NB4 (cell line): Measurements from ENCODE around the gene ZCCHC2.

Source experiments
- DNase-seq: peaks from one replicate; pipeline ENCODE4 v3.0.0; 2010; ENCODE audit warnings: low read depth
- H3K4me3 ChIP-seq: one replicate; pipeline ENCODE4 v1.5.1; 2011; ENCODE audit warnings: mild to moderate bottlenecking, low read depth, low read length, moderate library complexity
- MAX ChIP-seq: IDR thresholded peaks from 2 replicates; pipeline ENCODE4 v1.6.1; 2011; ENCODE audit warnings: low read depth, low read length
- MYC ChIP-seq: IDR thresholded peaks from 2 replicates; pipeline ENCODE4 v1.6.1; 2011; ENCODE audit warnings: low read depth, low read length
- POLR2A ChIP-seq: IDR thresholded peaks from 2 replicates; pipeline ENCODE4 v1.6.1; 2011; ENCODE audit warnings: mild to moderate bottlenecking; ENCODE audit not compliant: insufficient read length; ENCODE audit errors: extremely low read depth
- TF ChIP-seq, protein P1 (sequence below): IDR thresholded peaks from one replicate; pipeline ENCODE4 v1.5.1; 2012; ENCODE audit warnings: low read depth, low read length

Gene ZCCHC2

DNA sequence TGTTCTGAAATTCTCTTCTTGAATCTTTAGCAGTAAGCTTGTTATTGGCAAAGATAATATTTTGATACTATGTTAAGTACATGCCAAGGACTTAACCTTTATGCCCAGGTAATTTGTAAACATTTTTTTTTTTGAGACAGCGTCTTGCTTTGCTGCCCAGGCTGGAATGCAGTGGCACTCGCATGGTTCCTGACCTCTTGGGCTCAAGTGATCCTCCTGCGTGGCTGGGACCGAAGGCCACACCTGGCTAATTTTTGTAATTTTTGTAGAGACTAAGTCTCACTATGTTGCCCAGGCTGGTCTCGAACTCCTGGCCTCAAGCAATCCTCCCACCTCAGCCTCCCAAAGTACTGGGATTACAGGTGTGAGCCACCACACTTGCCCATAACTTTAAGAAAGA is 35.7 kb upstream of the ZCCHC2 start:
- no peak for DNase-seq
- H3K4me3 ChIP-seq = no peak overlapping the region
- no peak for TF ChIP-seq MAX
- TF ChIP-seq MYC = no peak
- no peak for TF ChIP-seq POLR2A
- TF ChIP-seq, protein P1, sequence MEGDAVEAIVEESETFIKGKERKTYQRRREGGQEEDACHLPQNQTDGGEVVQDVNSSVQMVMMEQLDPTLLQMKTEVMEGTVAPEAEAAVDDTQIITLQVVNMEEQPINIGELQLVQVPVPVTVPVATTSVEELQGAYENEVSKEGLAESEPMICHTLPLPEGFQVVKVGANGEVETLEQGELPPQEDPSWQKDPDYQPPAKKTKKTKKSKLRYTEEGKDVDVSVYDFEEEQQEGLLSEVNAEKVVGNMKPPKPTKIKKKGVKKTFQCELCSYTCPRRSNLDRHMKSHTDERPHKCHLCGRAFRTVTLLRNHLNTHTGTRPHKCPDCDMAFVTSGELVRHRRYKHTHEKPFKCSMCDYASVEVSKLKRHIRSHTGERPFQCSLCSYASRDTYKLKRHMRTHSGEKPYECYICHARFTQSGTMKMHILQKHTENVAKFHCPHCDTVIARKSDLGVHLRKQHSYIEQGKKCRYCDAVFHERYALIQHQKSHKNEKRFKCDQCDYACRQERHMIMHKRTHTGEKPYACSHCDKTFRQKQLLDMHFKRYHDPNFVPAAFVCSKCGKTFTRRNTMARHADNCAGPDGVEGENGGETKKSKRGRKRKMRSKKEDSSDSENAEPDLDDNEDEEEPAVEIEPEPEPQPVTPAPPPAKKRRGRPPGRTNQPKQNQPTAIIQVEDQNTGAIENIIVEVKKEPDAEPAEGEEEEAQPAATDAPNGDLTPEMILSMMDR = no peak

GRCh38 chr18:62490967-62491695 is 31.7 kb upstream of the ZCCHC2 start:
- no peak for TF ChIP-seq MYC
- no peak for TF ChIP-seq MAX
- TF ChIP-seq POLR2A = no peak
- DNase-seq = no peak
- no peak overlapping the region for H3K4me3 ChIP-seq

- TF ChIP-seq MYC = no peak
- no peak for TF ChIP-seq MAX
- TF ChIP-seq, protein P1 = no peak
- no peak for TF ChIP-seq POLR2A
- no peak for DNase-seq
- no peak overlapping the region for H3K4me3 ChIP-seq
These were observed 29.6 kb upstream of the ZCCHC2 start for GRCh38 chr18:62493033-62493862.

DNA sequence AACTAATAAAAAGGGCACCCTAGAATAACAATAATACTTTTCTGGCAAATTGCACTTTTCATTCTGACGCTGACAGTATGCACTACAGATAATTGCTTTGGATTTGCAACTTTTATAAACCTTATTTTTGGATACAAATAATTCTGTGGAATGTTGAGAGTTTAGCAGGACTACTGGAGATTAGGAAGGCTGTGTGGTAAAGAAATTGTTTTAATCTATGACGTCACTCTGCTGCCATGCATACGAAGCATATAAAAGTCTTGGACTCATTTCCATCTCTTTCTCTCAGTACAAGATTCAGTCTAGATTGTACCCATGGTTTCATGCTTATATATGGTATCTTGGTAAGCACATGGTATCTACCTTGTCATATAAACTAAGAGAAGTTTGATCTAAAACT is 28.1 kb upstream of the ZCCHC2 start:
- DNase-seq = no peak
- TF ChIP-seq MAX = no peak
- no peak for TF ChIP-seq POLR2A
- no peak for TF ChIP-seq MYC
- TF ChIP-seq, protein P1 = no peak
- no peak overlapping the region for H3K4me3 ChIP-seq

DNA sequence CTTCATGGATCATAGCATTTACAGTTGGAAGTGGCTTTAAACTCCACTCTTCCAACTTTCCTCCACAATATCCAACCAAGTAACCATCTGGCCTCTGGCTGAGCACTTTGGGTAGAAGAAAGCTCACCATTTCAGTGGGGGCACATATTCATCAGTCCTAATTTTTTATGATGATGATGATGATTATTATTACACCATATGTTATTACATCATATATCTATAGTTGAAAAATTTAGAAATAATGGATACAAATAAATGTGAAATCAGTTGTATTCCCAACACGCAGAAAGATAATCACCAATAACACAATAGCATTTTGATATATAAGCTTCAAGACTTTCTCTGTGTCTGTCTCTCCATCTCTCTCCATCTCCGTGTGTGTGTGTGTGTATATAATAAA is 26.6 kb upstream of the ZCCHC2 start:
- DNase-seq = no peak
- H3K4me3 ChIP-seq = no peak overlapping the region
- no peak for TF ChIP-seq MYC
- TF ChIP-seq, protein P1 = no peak

DNA sequence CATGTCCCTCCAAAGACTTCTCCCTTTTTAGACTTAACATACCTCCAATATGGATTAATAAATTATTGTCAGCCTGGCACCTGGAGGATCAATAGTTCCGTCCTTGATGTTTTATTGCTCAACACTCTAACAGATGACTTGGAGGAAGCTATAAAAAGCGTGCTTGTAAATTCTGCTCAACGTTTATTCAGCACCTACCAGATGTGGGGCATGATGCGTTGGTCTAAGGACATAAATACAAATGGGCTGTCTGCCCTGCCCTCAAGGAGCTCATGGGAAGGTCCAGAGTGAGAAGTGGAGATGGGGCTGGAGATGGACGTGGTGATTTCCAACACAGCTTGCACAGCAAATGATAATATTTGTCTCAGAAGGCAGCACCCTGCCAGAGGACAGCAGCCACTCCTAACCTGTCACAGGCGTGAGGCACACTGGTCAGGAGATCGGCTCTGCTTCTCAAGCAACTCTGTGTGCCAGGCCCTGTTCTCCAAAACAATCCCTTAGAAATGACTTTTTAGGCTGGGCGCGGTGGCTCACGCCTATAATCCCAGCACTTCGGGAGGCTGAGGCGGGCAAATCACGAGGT is 25.5 kb upstream of the ZCCHC2 start:
- TF ChIP-seq MYC = no peak
- TF ChIP-seq POLR2A = no peak
- TF ChIP-seq, protein P1 = no peak
- TF ChIP-seq MAX = no peak
- H3K4me3 ChIP-seq = no peak overlapping the region
- peak; percentile 58 for DNase-seq
